Natural killer cell treated with Interleukin-12 subunit alpha and Interleukin-12 subunit beta and Interleukin-15 and Interleukin-18, amount 100 ng/mL, for 72 hours (primary cell): ENCODE results near the gene ADAMTSL2. TPM values are rescaled to one million over a fixed set of nuclear protein-coding genes. Genes with fewer than 3 reads are reported as not detected.

Experiments
- ATAC-seq, 2 donors: fragments of 150-1000 bp; cut with Tn5 transposase in 1 of 2; sonication (Bioruptor Pico), chemical (Tn5 transposase) in 1 of 2; 2 replicates each; pipeline ENCODE4 v1.10.0; 2021
- DNase-seq: peaks from one replicate; pipeline ENCODE4 v3.0.0; 2022; ENCODE audit warnings: low spot score
- H3K27ac Mint-ChIP-seq, 2 donors: 1 replicate in 1 of 2; 2 replicates in 1 of 2; pipeline ENCODE4 v1.8.0; 2022; ENCODE audit warnings: mixed read lengths in 2 of 2, mild to moderate bottlenecking in 1 of 2, moderate library complexity in 1 of 2
- H3K27me3 Mint-ChIP-seq, 2 donors: 1 replicate in 1 of 2; 2 replicates in 1 of 2; pipeline ENCODE4 v1.8.0; 2022; ENCODE audit warnings: mixed read lengths in 2 of 2
- H3K36me3 Mint-ChIP-seq: one replicate; pipeline ENCODE4 v1.8.0; 2022; ENCODE audit warnings: mixed read lengths
- H3K4me1 Mint-ChIP-seq, 2 donors: 1 replicate in 1 of 2; 2 replicates in 1 of 2; pipeline ENCODE4 v1.8.0; 2022; ENCODE audit warnings: low read depth in 2 of 2, mixed read lengths in 2 of 2, mild to moderate bottlenecking in 1 of 2
- H3K4me3 Mint-ChIP-seq: one replicate; pipeline ENCODE4 v1.8.0; 2022; ENCODE audit warnings: mixed read lengths
- H3K9me3 Mint-ChIP-seq: 2 replicates; pipeline ENCODE4 v1.8.0; 2022; ENCODE audit warnings: mixed read lengths
- total RNA-seq, 2 donors: library from RNA; stranded (reverse); gene quantifications; one replicate each; pipeline ENCODE4 v1.2.3, GENCODE V29; 2022

Gene ADAMTSL2
- total RNA-seq, 2 donors from 2014 or later = not detected

DNA sequence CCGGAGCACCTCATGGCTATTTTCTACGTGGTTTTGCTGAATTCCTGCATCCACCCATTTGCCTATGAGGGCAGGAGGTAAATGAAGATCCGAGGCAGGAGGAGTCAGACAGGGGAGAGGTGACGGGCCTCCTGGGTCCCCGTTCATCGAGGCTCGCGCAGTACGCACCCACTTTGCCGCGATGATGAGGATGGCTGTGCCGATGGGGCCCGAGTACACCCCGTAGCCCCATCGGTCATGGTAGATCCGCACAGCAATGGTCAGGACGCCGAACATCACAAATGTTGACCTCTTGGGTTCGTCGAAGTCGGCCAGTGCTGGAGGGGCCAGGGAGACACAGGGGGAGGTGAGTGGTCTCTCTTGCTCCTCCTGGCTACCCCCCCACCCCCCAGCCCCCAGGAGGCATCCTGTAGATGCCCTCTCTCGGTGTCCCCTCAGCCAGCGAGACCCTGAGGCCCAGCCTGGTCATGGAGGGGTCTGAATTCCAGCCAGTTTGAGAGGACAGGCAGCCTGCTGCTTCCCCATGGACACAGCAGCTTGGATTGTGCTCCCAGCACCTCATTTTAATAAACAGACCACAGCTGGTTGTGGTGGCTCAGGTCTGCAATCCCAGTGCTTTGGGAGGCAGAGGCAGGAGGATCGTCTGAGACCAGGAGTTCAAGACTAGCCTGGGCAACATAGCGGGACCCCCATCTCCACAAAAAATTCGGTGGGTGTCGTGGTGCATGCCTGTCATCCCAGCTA lies 15.6 kb upstream of the ADAMTSL2 start:
- Mint-ChIP-seq H3K4me3 (no peak overlapping the region), H3K27me3 (no peaks in the 10 kb centered on the region), H3K9me3 (no peaks in the 10 kb centered on the region), H3K27ac (no peak overlapping the region), H3K36me3 (no peaks in the 10 kb centered on the region), H3K4me1 (no peaks in the 10 kb centered on the region)
- no peak for ATAC-seq
- no peak for DNase-seq

DNA sequence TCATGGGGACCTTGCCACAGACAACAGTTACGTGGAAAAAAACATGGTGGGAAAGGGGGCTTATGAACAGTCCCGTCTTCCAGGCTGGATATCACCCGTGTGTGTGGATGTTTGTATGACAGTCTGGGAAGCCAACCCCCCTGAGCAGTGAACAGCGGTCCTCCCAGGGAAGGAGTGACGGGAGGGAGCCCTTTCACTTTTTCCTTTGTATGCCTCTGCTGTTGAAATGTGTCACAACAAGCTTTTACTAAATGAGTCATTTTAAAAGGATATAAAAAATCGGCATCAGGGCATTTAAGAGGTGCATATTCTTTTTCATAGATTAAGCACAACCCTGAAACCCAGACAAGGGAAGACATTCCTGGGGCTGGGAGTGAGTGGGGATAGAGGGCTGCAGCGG lies 14.8 kb upstream of the ADAMTSL2 start:
- H3K4me3 Mint-ChIP-seq = no peak overlapping the region

DNA sequence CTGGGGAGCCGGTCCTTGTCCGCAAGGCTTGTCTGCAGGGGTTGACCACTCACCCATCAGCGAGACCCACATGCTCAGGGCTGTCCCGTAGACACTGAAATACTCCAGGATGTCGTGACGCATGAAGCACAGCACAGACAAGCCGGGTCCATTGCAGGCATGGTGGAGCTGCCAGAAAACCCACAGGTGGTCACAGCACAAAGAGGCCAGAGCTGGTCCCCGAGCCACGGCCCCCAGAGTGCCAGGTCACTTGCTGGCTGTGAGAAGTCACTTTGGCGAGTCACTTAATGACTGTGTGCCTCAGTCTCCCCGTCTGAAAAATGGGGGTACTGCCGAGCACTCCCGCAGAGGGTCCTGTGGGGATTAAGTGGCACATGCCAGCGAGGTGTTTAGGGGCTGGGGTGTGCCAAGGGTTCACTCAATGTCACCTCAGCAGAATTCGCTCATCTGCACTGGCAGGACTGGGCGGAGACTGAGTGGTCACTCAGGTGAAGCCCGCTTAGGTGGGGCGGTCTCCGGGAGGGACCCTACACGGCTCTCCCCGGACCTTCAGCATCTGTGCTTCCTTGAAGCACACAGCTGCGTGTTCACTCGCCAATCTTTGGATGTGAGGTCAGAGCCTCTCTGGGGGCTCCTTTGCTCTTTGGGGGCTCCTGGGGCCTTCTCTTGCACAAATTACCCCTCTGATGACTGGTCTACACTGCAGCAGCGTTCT lies 14.2 kb upstream of the ADAMTSL2 start:
- Mint-ChIP-seq H3K36me3 (no peaks in the 10 kb centered on the region), H3K4me3 (no peak overlapping the region), H3K27ac (no peak overlapping the region), H3K27me3 (no peaks in the 10 kb centered on the region), H3K9me3 (no peaks in the 10 kb centered on the region), H3K4me1 (no peaks in the 10 kb centered on the region)
- DNase-seq (no peak), ATAC-seq (no peak)

More for the DNA sequence above, 14.8 kb upstream of the ADAMTSL2 start:
- no peak overlapping the region for H3K27ac Mint-ChIP-seq
- no peak for ATAC-seq
- H3K4me1 Mint-ChIP-seq = no peaks in the 10 kb centered on the region
- DNase-seq = no peak
- no peaks in the 10 kb centered on the region for H3K27me3 Mint-ChIP-seq
- H3K9me3 Mint-ChIP-seq = no peaks in the 10 kb centered on the region
- no peaks in the 10 kb centered on the region for H3K36me3 Mint-ChIP-seq

DNA sequence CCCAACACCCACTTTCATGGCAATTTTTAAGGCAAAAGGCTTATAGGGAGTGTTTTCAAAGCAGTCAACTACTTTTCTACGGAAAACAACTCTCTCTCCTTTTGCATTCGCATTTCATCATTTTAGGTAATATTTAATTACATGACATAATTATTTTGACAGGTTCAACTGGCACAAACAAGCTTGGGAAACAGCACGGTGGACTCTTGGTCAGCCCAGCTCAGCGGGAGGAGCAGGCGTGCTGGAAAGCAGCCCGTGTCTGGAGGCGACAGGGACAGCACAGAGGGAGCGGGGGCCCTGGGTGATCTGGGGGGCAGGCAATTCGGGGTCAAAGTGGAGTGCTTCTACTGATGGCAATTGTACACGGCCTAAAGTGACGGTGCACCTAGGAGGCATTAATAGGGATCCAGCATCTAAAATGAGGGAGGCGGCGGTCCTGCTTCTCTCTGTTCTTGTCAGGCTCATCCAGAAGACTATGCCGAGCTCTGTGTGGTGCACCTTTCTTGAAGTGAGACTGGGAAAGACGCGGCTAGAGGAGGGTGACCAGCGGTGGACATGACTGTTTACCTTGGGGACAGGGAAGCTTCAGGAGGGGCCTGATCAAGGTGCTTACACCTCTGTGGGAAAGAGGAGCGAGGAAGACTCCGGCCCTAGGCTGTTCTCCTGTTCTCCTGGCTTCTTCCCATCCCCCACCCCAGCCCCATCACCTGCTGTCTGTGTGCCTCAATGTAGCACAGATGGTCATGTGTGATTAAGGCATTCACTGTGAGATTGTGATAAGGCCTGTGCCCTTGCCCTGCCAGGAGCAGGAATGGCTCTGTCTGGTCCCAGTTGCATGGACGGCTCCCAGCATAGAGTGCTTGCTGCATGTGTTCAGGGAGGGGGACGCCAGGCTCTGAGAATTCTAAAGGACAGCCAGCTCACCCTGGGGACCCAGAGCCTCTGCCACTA lies 13.1 kb upstream of the ADAMTSL2 start:
- no peaks in the 10 kb centered on the region for H3K4me1 Mint-ChIP-seq
- DNase-seq (no peak), ATAC-seq (no peak)
- no peak overlapping the region for H3K27ac Mint-ChIP-seq
- no peak overlapping the region for H3K4me3 Mint-ChIP-seq
- peaks cover 0 to 4% of the 10 kb centered on the region in 2 donors for H3K27me3 Mint-ChIP-seq
- no peaks in the 10 kb centered on the region for H3K9me3 Mint-ChIP-seq
- H3K36me3 Mint-ChIP-seq = no peaks in the 10 kb centered on the region

GRCh38 chr9:133522073-133522910 lies 12.2 kb upstream of the ADAMTSL2 start:
- H3K27me3 Mint-ChIP-seq = peaks cover 3 to 6% of the 10 kb centered on the region in 2 donors
- H3K27ac Mint-ChIP-seq = no peak overlapping the region
- H3K4me3 Mint-ChIP-seq = no peak overlapping the region
- no peaks in the 10 kb centered on the region for H3K36me3 Mint-ChIP-seq
- ATAC-seq (peak in 1 of 2 donors; percentile 15), DNase-seq (no peak)
- H3K9me3 Mint-ChIP-seq = no peaks in the 10 kb centered on the region
- H3K4me1 Mint-ChIP-seq = no peaks in the 10 kb centered on the region

DNA sequence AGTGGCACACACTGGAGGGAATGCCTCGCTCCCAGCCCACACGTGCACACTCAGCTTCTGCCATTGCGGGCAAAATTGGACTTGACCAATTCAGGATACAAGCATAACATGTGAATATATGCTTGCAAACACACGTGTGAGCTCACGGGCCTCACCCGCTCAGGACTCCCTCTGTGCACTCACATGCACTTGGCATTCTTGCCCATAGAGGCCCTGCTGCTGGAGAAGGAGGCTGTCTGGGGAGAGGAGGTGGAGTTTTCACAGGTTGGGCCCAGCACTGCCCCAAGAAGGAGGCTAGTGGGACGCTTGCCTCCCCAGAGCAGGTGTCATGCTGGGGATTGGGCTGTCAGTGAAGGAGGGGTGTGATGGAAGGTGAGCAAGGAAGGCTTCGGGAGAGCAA lies 11.4 kb upstream of the ADAMTSL2 start:
- ATAC-seq (no peak), DNase-seq (no peak)
- no peaks in the 10 kb centered on the region for H3K4me1 Mint-ChIP-seq
- no peak overlapping the region for H3K4me3 Mint-ChIP-seq
- no peak overlapping the region for H3K27ac Mint-ChIP-seq
- H3K9me3 Mint-ChIP-seq = no peaks in the 10 kb centered on the region
- no peaks in the 10 kb centered on the region for H3K36me3 Mint-ChIP-seq
- peaks cover 3 to 6% of the 10 kb centered on the region in 2 donors for H3K27me3 Mint-ChIP-seq

GRCh38 chr9:133524146-133524545 lies 10.4 kb upstream of the ADAMTSL2 start:
- DNase-seq = no peak
- H3K36me3 Mint-ChIP-seq = no peaks in the 10 kb centered on the region
- H3K4me1 Mint-ChIP-seq = no peaks in the 10 kb centered on the region
- no peak for ATAC-seq
- no peak overlapping the region for H3K27ac Mint-ChIP-seq
- peaks cover 3 to 6% of the 10 kb centered on the region in 2 donors for H3K27me3 Mint-ChIP-seq
- H3K9me3 Mint-ChIP-seq = no peaks in the 10 kb centered on the region
- H3K4me3 Mint-ChIP-seq = no peak overlapping the region

- Mint-ChIP-seq H3K36me3 (no peaks in the 10 kb centered on the region), H3K9me3 (no peaks in the 10 kb centered on the region), H3K27me3 (peaks cover 3 to 6% of the 10 kb centered on the region in 2 donors), H3K4me3 (no peak within 1 kb of the TSS), H3K4me1 (no peaks in the 10 kb centered on the region), H3K27ac (no peak within 1 kb of the TSS)
- DNase-seq (no peak), ATAC-seq (no peak)
These were observed 9.8 kb upstream of the ADAMTSL2 start, which contains the start of gene MYMK for GRCh38 chr9:133524679-133525228. Gene MYMK, minus strand, starts transcription at chr9:133524959. Its CDS starts 115 bp downstream, at chr9:133524844.

DNA sequence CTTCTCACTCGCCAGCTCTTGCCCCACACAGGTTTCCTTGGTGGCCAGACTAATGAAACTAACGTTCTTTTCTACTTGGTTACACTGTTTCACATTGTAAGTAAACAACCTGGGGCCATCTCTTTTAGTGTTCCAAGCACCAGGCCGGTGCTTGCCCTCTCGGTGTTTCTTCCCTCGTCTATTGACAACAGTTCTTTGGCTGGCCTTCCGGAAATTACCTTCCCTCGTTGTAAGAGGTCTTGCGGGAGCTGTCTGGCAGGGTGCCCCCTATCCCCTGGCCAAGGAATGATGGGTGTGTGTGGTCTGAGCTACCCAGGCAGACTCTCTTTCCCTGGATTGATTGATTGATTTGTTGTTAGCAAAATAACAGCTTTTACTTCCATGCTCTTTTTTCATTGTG lies 8.8 kb upstream of the ADAMTSL2 start:
- no peaks in the 10 kb centered on the region for H3K36me3 Mint-ChIP-seq
- DNase-seq (no peak), ATAC-seq (no peak)
- H3K27ac Mint-ChIP-seq = no peak overlapping the region
- H3K27me3 Mint-ChIP-seq = peaks cover 3 to 6% of the 10 kb centered on the region in 2 donors
- H3K9me3 Mint-ChIP-seq = no peaks in the 10 kb centered on the region
- H3K4me1 Mint-ChIP-seq = no peaks in the 10 kb centered on the region
- no peak overlapping the region for H3K4me3 Mint-ChIP-seq

DNA sequence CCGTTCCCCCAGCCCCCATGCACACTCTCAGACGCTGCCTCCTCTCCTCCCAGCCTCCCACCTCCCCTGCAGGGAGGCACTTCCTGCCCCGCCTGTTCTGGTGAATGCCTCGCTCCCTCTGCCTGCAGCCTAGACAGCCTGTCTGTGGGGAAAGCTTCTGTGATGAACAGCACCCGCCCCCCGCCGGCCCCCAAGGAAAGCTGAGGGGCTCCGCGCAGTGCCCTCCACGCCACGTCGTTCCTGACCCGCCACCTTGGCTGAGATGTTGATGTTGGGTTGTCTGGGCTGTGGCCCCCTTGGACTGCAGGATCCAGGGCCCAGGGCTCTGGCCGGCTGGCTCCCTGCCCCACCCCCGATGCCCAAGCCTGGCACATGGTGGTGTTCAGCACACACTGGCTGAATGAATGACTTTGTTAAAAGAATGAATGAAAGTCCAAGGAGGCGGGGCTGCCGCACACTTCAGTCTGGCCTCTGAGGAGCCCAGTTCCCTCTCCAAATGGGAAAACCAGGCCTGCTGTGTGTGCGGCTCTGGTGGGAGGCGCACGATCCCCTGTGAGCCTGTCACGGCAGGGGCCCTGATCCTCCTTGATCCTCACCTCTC lies 7.7 kb upstream of the ADAMTSL2 start:
- Mint-ChIP-seq H3K27ac (no peak overlapping the region), H3K36me3 (no peaks in the 10 kb centered on the region), H3K9me3 (no peaks in the 10 kb centered on the region), H3K4me1 (no peaks in the 10 kb centered on the region), H3K4me3 (no peak overlapping the region), H3K27me3 (peaks cover 3 to 6% of the 10 kb centered on the region in 2 donors)
- DNase-seq (no peak), ATAC-seq (no peak)

- H3K36me3 Mint-ChIP-seq = no peaks in the 10 kb centered on the region
- no peak for DNase-seq
- H3K27me3 Mint-ChIP-seq = peaks cover 3 to 6% of the 10 kb centered on the region in 2 donors
- no peaks in the 10 kb centered on the region for H3K4me1 Mint-ChIP-seq
- H3K27ac Mint-ChIP-seq = no peak overlapping the region
- ATAC-seq = no peak
- H3K4me3 Mint-ChIP-seq = no peak overlapping the region
- no peaks in the 10 kb centered on the region for H3K9me3 Mint-ChIP-seq
These were observed 7.0 kb upstream of the ADAMTSL2 start for GRCh38 chr9:133527444-133527920.

- H3K27ac Mint-ChIP-seq = no peak overlapping the region
- ATAC-seq = no peak
- H3K36me3 Mint-ChIP-seq = no peaks in the 10 kb centered on the region
- DNase-seq = no peak
- H3K4me3 Mint-ChIP-seq = no peak overlapping the region
- H3K9me3 Mint-ChIP-seq = no peaks in the 10 kb centered on the region
- no peaks in the 10 kb centered on the region for H3K4me1 Mint-ChIP-seq
- H3K27me3 Mint-ChIP-seq = peaks cover 3 to 8% of the 10 kb centered on the region in 2 donors
These were observed 6.3 kb upstream of the ADAMTSL2 start for GRCh38 chr9:133528001-133528875.
